ENCODE results near the gene KCNT1. TPM values are rescaled to one million over a fixed set of nuclear protein-coding genes. Genes with fewer than 3 reads are reported as not detected.

Gene KCNT1
- total RNA-seq, 6 experiments from 2014 or later, result not detected

GRCh38 chr9:135752281-135753204 lies 50.6 kb downstream of the KCNT1 start:
- DNase-seq, result no peak
- Mint-ChIP-seq H3K4me3 (no peak overlapping the region), H3K9me3 (peaks cover 11% of the 10 kb centered on the region), H3K27me3 (ENCODE audit: insufficient read depth) (peaks cover 4% of the 10 kb centered on the region), H3K36me3 (ENCODE audit: low read depth) (no peaks in the 10 kb centered on the region), H3K4me1 (ENCODE audit: low read depth) (no peaks in the 10 kb centered on the region), H3K27ac (no peak overlapping the region)
- no peak for TF ChIP-seq CTCF (IDR thresholded peaks at IDR 0.05)

- H3K27ac Mint-ChIP-seq, result no peak overlapping the region
- TF ChIP-seq CTCF (IDR thresholded peaks at IDR 0.05), result no peak
- no peaks in the 10 kb centered on the region for H3K4me1 Mint-ChIP-seq (ENCODE audit: low read depth)
- H3K36me3 Mint-ChIP-seq (ENCODE audit: low read depth), result no peaks in the 10 kb centered on the region
- no peak overlapping the region for H3K4me3 Mint-ChIP-seq
- H3K9me3 Mint-ChIP-seq, result peaks cover 11% of the 10 kb centered on the region
- H3K27me3 Mint-ChIP-seq (ENCODE audit: insufficient read depth), result peaks cover 4% of the 10 kb centered on the region
- DNase-seq, result no peak
These were observed 51.6 kb downstream of the KCNT1 start for GRCh38 chr9:135753391-135754105.

- DNase-seq, result no peak
- Mint-ChIP-seq H3K9me3 (peaks cover 16% of the 10 kb centered on the region), H3K27ac (no peak overlapping the region), H3K36me3 (ENCODE audit: low read depth) (no peaks in the 10 kb centered on the region), H3K27me3 (ENCODE audit: insufficient read depth) (peaks cover 4% of the 10 kb centered on the region), H3K4me1 (ENCODE audit: low read depth) (no peaks in the 10 kb centered on the region), H3K4me3 (no peak overlapping the region)
- no peak for TF ChIP-seq CTCF (IDR thresholded peaks at IDR 0.05)
These were observed 54.6 kb downstream of the KCNT1 start for GRCh38 chr9:135756576-135756975.

GRCh38 chr9:135757356-135757755 lies 55.4 kb downstream of the KCNT1 start:
- TF ChIP-seq CTCF (IDR thresholded peaks at IDR 0.05), result no peak
- H3K4me1 Mint-ChIP-seq (ENCODE audit: low read depth), result no peaks in the 10 kb centered on the region
- no peak overlapping the region for H3K4me3 Mint-ChIP-seq
- peaks cover 15% of the 10 kb centered on the region for H3K9me3 Mint-ChIP-seq
- H3K36me3 Mint-ChIP-seq (ENCODE audit: low read depth), result no peaks in the 10 kb centered on the region
- no peak overlapping the region for H3K27ac Mint-ChIP-seq
- peaks cover 9% of the 10 kb centered on the region for H3K27me3 Mint-ChIP-seq (ENCODE audit: insufficient read depth)
- DNase-seq, result no peak

GRCh38 chr9:135758056-135758455 lies 56.1 kb downstream of the KCNT1 start:
- Mint-ChIP-seq H3K27me3 (ENCODE audit: insufficient read depth) (peaks cover 12% of the 10 kb centered on the region), H3K4me1 (ENCODE audit: low read depth) (no peaks in the 10 kb centered on the region), H3K4me3 (no peak overlapping the region), H3K36me3 (ENCODE audit: low read depth) (no peaks in the 10 kb centered on the region), H3K27ac (no peak overlapping the region), H3K9me3 (peaks cover 13% of the 10 kb centered on the region)
- no peak for DNase-seq
- TF ChIP-seq CTCF (IDR thresholded peaks at IDR 0.05), result no peak
